ENCODE measurements around the gene ECI1. TPM values are rescaled to one million over a fixed set of nuclear protein-coding genes. Genes with fewer than 3 reads are reported as not detected.

ECI1 gene
- total and polyA plus RNA-seq, 2 of the 4 experiments (the other 2 are of a cell fraction) = 20.3 to 30.1 TPM

GRCh38 chr16:2280461-2280860 is 29.1 kb upstream of the ECI1 start:
- Histone ChIP-seq H3K27ac (ENCODE audit: insufficient read depth, low read length) (no peak overlapping the region), H2AK9ac (replicated peaks; ENCODE audit: low read depth, low read length, poor library complexity) (no peak overlapping the region), H2BK15ac (ENCODE audit: low read depth, low read length) (no peak overlapping the region), H4K8ac (ENCODE audit: low read depth in 2 of 2, low read length in 2 of 2) (no peak overlapping the region), H3K56ac (ENCODE audit: extremely low read depth, insufficient read depth, low read length) (no peak overlapping the region), H3K27me3 (ENCODE audit: control insufficient read depth, insufficient read depth, low read length) (peaks cover 37% of the 10 kb centered on the region), H2BK120ac (ENCODE audit: low read depth, low read length) (no peak overlapping the region), H2AK5ac (ENCODE audit: low read depth, low read length) (no peak overlapping the region), H2BK5ac (ENCODE audit: low read depth, low read length, poor library complexity, severe bottlenecking) (no peak overlapping the region), H3K4me1 (ENCODE audit: control insufficient read depth, insufficient read depth, low read length) (no peaks in the 10 kb centered on the region), H3K79me1 (ENCODE audit: low read depth in 1 of 2, low read length in 2 of 2) (no peaks in the 10 kb centered on the region), H3K9ac (ENCODE audit: low read depth, low read length) (no peak overlapping the region), H4K91ac (ENCODE audit: insufficient read depth, low read depth, low read length) (no peak overlapping the region), H2BK20ac (ENCODE audit: low read depth, low read length) (no peak overlapping the region), H2AFZ (replicated peaks; ENCODE audit: low read length, poor library complexity) (no peak overlapping the region), H3K23ac (ENCODE audit: low read depth, low read length) (no peak overlapping the region), H3K14ac (replicated peaks; ENCODE audit: low read depth, low read length) (no peak overlapping the region), H3K4me3 (ENCODE audit: insufficient read depth, low read depth, low read length) (no peak overlapping the region), H3K36me3 (ENCODE audit: control insufficient read depth, insufficient read depth, low read length) (no peaks in the 10 kb centered on the region), H3K9me3 (ENCODE audit: control insufficient read depth, insufficient read depth, low read length) (no peaks in the 10 kb centered on the region), H3K4me2 (ENCODE audit: low read depth, low read length) (no peak overlapping the region), H4K5ac (ENCODE audit: low read depth, low read length) (no peak overlapping the region), H3K4ac (ENCODE audit: low read depth, low read length) (no peak overlapping the region), H3K9me1 (ENCODE audit: insufficient read depth, low read length) (no peaks in the 10 kb centered on the region), H3K18ac (ENCODE audit: low read depth, low read length) (no peak overlapping the region), H4K20me1 (ENCODE audit: insufficient read depth, low read length) (no peaks in the 10 kb centered on the region)
- dilution Hi-C loops (cut with HindIII; ENCODE audit: low sequenced_read_pairs, unreplicated experiment) (no loop called here), intact Hi-C loops (cut with micrococcal nuclease) (no loop called here), in situ Hi-C loops (cut with MboI; ENCODE audit: low sequenced_read_pairs) (no loop called here)
- no peak for DNase-seq
- no peak for ATAC-seq (ENCODE audit: low read depth)
- 66% methylated on average over 3 of the region's 8 CpGs; no CpG with 5 or more reads in 1 of the 2 experiments for WGBS, 2 experiments (ENCODE audit: extremely low coverage in 2 of 2, insufficient read length in 1 of 2)
- ChIA-PET CTCF (no interaction called here), POLR2A (ENCODE audit: unreplicated experiment) (no interaction called here)
- TF ChIP-seq ELK1 (IDR thresholded peaks at IDR 0.05; ENCODE audit: borderline replicate concordance, low read depth, low read length) (no peak), POLR2A (IDR thresholded peaks at IDR 0.05; ENCODE audit: low read depth, low read length) (no peak), MAZ (IDR thresholded peaks at IDR 0.05; ENCODE audit: borderline replicate concordance, low read depth, low read length) (no peak), CEBPB (IDR thresholded peaks at IDR 0.05; ENCODE audit: low read depth, low read length) (no peak), SMC3 (IDR thresholded peaks at IDR 0.05; ENCODE audit: low read depth, low read length) (no peak), FOS (IDR thresholded peaks at IDR 0.05; ENCODE audit: low read depth, low read length) (no peak), RFX5 (IDR thresholded peaks at IDR 0.05; ENCODE audit: low read depth, low read length) (no peak), MAFK (IDR thresholded peaks at IDR 0.05; ENCODE audit: low read depth, low read length) (no peak), NFE2L2 (IDR thresholded peaks at IDR 0.05; ENCODE audit: low read depth, low read length) (no peak), RAD21 (IDR thresholded peaks at IDR 0.05; ENCODE audit: low read length) (no peak), CTCF (conservative IDR thresholded peaks at IDR 0.05; ENCODE audit: low read depth, low read length) (no peak), MXI1 (IDR thresholded peaks at IDR 0.05; ENCODE audit: borderline replicate concordance, low read depth, low read length) (no peak), USF2 (IDR thresholded peaks at IDR 0.05; ENCODE audit: low read depth, low read length) (no peak), RCOR1 (IDR thresholded peaks at IDR 0.05; ENCODE audit: insufficient replicate concordance, low read length) (no peak), CHD1 (IDR thresholded peaks at IDR 0.05; ENCODE audit: low read depth, low read length) (no peak), BHLHE40 (IDR thresholded peaks at IDR 0.05; ENCODE audit: low read depth, low read length) (no peak)
- BruUV-seq (replicated peaks) = no TSS peak

Measured in IMR-90 (cell line).